ENCODE results near the gene STT3B. TPM values are rescaled to one million over a fixed set of nuclear protein-coding genes. Genes with fewer than 3 reads are reported as not detected.
A peak's percentile ranks its signal among the peaks of the same experiment; 100 is the strongest.

Gene STT3B
- total and polyA plus RNA-seq, 2 donors (not counting 1 experiment from before 2014, with no cell fraction given), result 145 to 259 TPM

DNA sequence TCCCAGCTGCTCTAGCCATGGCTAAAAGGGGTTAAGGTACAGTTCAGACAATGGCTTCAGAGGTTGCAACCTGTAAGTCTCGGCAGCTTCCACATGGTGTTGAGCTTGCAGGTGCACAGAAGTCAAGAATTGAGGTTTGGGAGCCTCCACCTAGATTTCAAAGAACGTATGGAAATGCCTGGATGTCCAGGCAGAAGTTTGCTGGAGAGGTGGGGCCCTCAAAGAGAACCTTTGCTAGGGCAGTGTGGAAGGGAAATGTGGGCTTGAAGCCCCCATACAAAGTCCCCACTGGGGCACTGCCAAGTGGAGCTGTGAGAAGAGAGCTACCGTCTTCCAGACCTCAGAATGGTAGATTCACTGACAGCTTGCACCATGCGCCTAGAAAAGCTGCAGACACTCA is 73.7 kb downstream of the STT3B start:
- H3K4me1 ChIP-seq (ENCODE audit: control insufficient read depth, extremely low read depth, insufficient read depth, low read length), result no peaks in the 10 kb centered on the region
- no peak for DNase-seq (ENCODE audit: low read depth in 2 of 2)
- no peaks in the 10 kb centered on the region for H3K27me3 ChIP-seq (ENCODE audit: control insufficient read depth, insufficient read depth, low read length)
- H3K9me3 ChIP-seq (ENCODE audit: control insufficient read depth, insufficient read depth, low read depth, low read length), result no peaks in the 10 kb centered on the region
- TF ChIP-seq, protein P1, sequence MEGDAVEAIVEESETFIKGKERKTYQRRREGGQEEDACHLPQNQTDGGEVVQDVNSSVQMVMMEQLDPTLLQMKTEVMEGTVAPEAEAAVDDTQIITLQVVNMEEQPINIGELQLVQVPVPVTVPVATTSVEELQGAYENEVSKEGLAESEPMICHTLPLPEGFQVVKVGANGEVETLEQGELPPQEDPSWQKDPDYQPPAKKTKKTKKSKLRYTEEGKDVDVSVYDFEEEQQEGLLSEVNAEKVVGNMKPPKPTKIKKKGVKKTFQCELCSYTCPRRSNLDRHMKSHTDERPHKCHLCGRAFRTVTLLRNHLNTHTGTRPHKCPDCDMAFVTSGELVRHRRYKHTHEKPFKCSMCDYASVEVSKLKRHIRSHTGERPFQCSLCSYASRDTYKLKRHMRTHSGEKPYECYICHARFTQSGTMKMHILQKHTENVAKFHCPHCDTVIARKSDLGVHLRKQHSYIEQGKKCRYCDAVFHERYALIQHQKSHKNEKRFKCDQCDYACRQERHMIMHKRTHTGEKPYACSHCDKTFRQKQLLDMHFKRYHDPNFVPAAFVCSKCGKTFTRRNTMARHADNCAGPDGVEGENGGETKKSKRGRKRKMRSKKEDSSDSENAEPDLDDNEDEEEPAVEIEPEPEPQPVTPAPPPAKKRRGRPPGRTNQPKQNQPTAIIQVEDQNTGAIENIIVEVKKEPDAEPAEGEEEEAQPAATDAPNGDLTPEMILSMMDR (conservative IDR thresholded peaks at IDR 0.05 in 1 of 2, IDR thresholded peaks at IDR 0.05 in 1 of 2; ENCODE audit: low read depth in 1 of 2, low read length in 2 of 2), result no peak
- no peak for TF ChIP-seq EZH2 (IDR thresholded peaks at IDR 0.05; ENCODE audit: low read length, missing control alignments)
- no peak overlapping the region for H3K4me2 ChIP-seq (ENCODE audit: extremely low read depth, insufficient read depth, low read length)
- no peak overlapping the region for H3K27ac ChIP-seq (ENCODE audit: insufficient read depth, low read length)
- no peak overlapping the region for H3K9ac ChIP-seq (ENCODE audit: insufficient read depth, low read length)
- H3K79me2 ChIP-seq (ENCODE audit: control insufficient read depth, insufficient read depth, low read length), result peaks cover 2% of the 10 kb centered on the region
- H4K20me1 ChIP-seq (ENCODE audit: control insufficient read depth, extremely low read depth, insufficient read depth, low read length), result no peaks in the 10 kb centered on the region
- peaks cover 2% of the 10 kb centered on the region for H3K36me3 ChIP-seq (ENCODE audit: control insufficient read depth, insufficient read depth, low read length)
- no peak overlapping the region for H2AFZ ChIP-seq (ENCODE audit: low read length)
- no peak overlapping the region for H3K4me3 ChIP-seq (replicated peaks in 1 of 4; ENCODE audit: control extremely low read depth in 1 of 4, insufficient read depth in 1 of 4, low read depth in 3 of 4, low read length in 4 of 4)

DNA sequence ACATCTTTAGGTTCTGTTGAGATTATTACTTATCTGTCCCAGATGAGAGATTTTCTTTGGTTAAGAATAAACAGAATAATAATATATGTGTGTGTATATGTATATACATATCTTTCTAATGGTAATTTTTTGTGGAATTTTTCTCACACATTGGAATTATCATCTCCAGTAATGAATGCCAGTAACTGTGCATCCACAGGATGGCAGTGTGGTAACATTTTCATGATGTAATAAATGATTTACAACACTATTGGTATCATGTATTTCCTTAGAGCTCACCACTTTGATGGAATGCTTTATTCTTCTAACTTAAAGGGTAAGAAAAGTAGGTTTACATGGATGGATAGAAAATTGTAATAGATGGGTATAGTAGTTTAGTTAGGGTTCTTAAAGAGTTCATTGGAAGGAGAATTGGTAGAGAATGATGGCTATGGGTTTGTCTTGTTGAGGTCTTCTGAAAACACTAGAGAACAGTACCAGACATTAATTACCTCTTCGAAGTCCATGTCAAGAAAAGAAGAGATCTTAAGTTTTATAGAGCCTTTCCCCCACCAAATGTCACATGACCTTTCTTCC is 78.1 kb downstream of the STT3B start:
- no peak overlapping the region for H3K27ac ChIP-seq (ENCODE audit: insufficient read depth, low read length)
- no peaks in the 10 kb centered on the region for H3K27me3 ChIP-seq (ENCODE audit: control insufficient read depth, insufficient read depth, low read length)
- H3K4me2 ChIP-seq (ENCODE audit: extremely low read depth, insufficient read depth, low read length), result no peak overlapping the region
- no peaks in the 10 kb centered on the region for H3K79me2 ChIP-seq (ENCODE audit: control insufficient read depth, insufficient read depth, low read length)
- no peak for TF ChIP-seq EZH2 (IDR thresholded peaks at IDR 0.05; ENCODE audit: low read length, missing control alignments)
- TF ChIP-seq, protein P1 (conservative IDR thresholded peaks at IDR 0.05 in 1 of 2, IDR thresholded peaks at IDR 0.05 in 1 of 2; ENCODE audit: low read depth in 1 of 2, low read length in 2 of 2), result peak; percentile 40 to 68
- peak; percentile 37 to 67 for DNase-seq (ENCODE audit: low read depth in 2 of 2)
- no peak overlapping the region for H3K9ac ChIP-seq (ENCODE audit: insufficient read depth, low read length)
- no peaks in the 10 kb centered on the region for H3K4me1 ChIP-seq (ENCODE audit: control insufficient read depth, extremely low read depth, insufficient read depth, low read length)
- H3K36me3 ChIP-seq (ENCODE audit: control insufficient read depth, insufficient read depth, low read length), result no peaks in the 10 kb centered on the region
- H4K20me1 ChIP-seq (ENCODE audit: control insufficient read depth, extremely low read depth, insufficient read depth, low read length), result no peaks in the 10 kb centered on the region
- no peak overlapping the region for H3K4me3 ChIP-seq (replicated peaks in 1 of 4; ENCODE audit: control extremely low read depth in 1 of 4, insufficient read depth in 1 of 4, low read depth in 3 of 4, low read length in 4 of 4)
- H2AFZ ChIP-seq (ENCODE audit: low read length), result no peak overlapping the region
- no peaks in the 10 kb centered on the region for H3K9me3 ChIP-seq (ENCODE audit: control insufficient read depth, insufficient read depth, low read depth, low read length)

DNA sequence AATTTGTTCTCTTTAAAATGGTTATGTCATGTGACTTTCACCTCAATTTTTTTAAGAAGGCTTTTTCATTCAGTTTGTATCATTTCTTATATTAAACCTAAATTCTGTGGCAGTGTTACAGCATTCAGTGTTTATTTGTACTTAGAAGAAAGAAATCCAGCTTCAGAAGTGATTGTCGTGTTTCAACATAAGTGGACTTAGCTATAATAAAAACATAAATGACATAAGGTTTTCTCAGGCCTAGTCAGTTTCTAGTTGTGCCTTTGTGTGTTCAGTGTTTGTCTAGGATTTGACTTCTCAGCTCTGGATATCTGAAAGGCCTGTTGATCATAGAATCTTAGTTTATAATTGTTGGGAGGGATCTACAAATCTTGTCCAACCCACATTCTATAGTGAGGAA is 80.5 kb downstream of the STT3B start:
- Histone ChIP-seq H3K9me3 (ENCODE audit: control insufficient read depth, insufficient read depth, low read depth, low read length) (no peaks in the 10 kb centered on the region), H3K36me3 (ENCODE audit: control insufficient read depth, insufficient read depth, low read length) (no peaks in the 10 kb centered on the region), H3K79me2 (ENCODE audit: control insufficient read depth, insufficient read depth, low read length) (no peaks in the 10 kb centered on the region), H4K20me1 (ENCODE audit: control insufficient read depth, extremely low read depth, insufficient read depth, low read length) (no peaks in the 10 kb centered on the region), H3K27me3 (ENCODE audit: control insufficient read depth, insufficient read depth, low read length) (no peaks in the 10 kb centered on the region), H2AFZ (ENCODE audit: low read length) (no peak overlapping the region), H3K27ac (ENCODE audit: insufficient read depth, low read length) (no peak overlapping the region), H3K4me2 (ENCODE audit: extremely low read depth, insufficient read depth, low read length) (no peak overlapping the region), H3K4me3 (replicated peaks in 1 of 4; ENCODE audit: control extremely low read depth in 1 of 4, insufficient read depth in 1 of 4, low read depth in 3 of 4, low read length in 4 of 4) (no peak overlapping the region), H3K9ac (ENCODE audit: insufficient read depth, low read length) (no peak overlapping the region), H3K4me1 (ENCODE audit: control insufficient read depth, extremely low read depth, insufficient read depth, low read length) (no peaks in the 10 kb centered on the region)
- TF ChIP-seq EZH2 (IDR thresholded peaks at IDR 0.05; ENCODE audit: low read length, missing control alignments), result no peak
- TF ChIP-seq, protein P1 (conservative IDR thresholded peaks at IDR 0.05 in 1 of 2, IDR thresholded peaks at IDR 0.05 in 1 of 2; ENCODE audit: low read depth in 1 of 2, low read length in 2 of 2), result no peak
- peak in 1 of 2 donors; percentile 59 for DNase-seq (ENCODE audit: low read depth in 2 of 2)
